H1 (cell line): Measurements from ENCODE around the gene FCMR. TPM values are rescaled to one million over a fixed set of nuclear protein-coding genes. Genes with fewer than 3 reads are reported as not detected.

ENCODE experiments used
- CTCF ChIA-PET: fragments of 300-600 bp; sonication (Branson Sonifier 250); formaldehyde crosslinking; loops from one replicate; lab custom pipeline; 2021; ENCODE audit not compliant: partially characterized antibody; lab: Charles Lee
- POLR2A ChIA-PET: fragments of 300-600 bp; sonication (Branson Sonifier 250); formaldehyde crosslinking; loops from one replicate; lab custom pipeline; 2021; ENCODE audit warnings: inconsistent platforms; ENCODE audit not compliant: partially characterized antibody; lab: Charles Lee
- DNase-seq, 2 experiments: peaks; one replicate each; pipeline versions ENCODE4 v3.0.0 to v3.0.0-alpha.2; 2010 to 2022; ENCODE audit warnings: low spot score in 2 of 2, low read depth in 1 of 2, mixed read lengths in 1 of 2
- FAIRE-seq: peaks from 2 replicates; lab custom pipeline; 2011; peaks lifted over from hg19 to GRCh38; lab: Jason Lieb, UNC
- H2AFZ ChIP-seq: 2 replicates; pipeline ENCODE4 v1.8.1; 2012; ENCODE audit warnings: low read length, inconsistent platforms
- H2AK5ac ChIP-seq: 2 replicates; pipeline ENCODE4 v1.6.1; 2013; ENCODE audit warnings: low read depth, low read length
- H2BK120ac ChIP-seq: replicated peaks from 2 replicates; pipeline ENCODE3; 2013; ENCODE audit warnings: low read depth, low read length, inconsistent platforms
- H2BK12ac ChIP-seq: 2 replicates; pipeline ENCODE4 v1.6.1; 2013; ENCODE audit warnings: low read depth, low read length
- H2BK15ac ChIP-seq: 2 replicates; pipeline ENCODE4 v1.6.1; 2013; ENCODE audit warnings: low read length
- H2BK20ac ChIP-seq: 2 replicates; pipeline ENCODE4 v1.6.1; 2013; ENCODE audit warnings: low read length
- H2BK5ac ChIP-seq: 2 replicates; pipeline ENCODE4 v1.6.1; 2013; ENCODE audit warnings: low read depth, low read length
- H3K14ac ChIP-seq: 2 replicates; pipeline ENCODE4 v1.6.1; 2013; ENCODE audit warnings: inconsistent platforms; ENCODE audit not compliant: insufficient read length
- H3K18ac ChIP-seq: 2 replicates; pipeline ENCODE4 v1.6.1; 2013; ENCODE audit warnings: low read length; ENCODE audit errors: extremely low read depth
- H3K23ac ChIP-seq: 2 replicates; pipeline ENCODE4 v1.6.1; 2013; ENCODE audit warnings: inconsistent platforms; ENCODE audit not compliant: insufficient read length
- H3K23me2 ChIP-seq: 2 replicates; pipeline ENCODE4 v1.6.1; 2013; ENCODE audit warnings: low read depth, low read length
- H3K27ac ChIP-seq: 2 replicates; pipeline ENCODE4 v1.6.1; 2011; ENCODE audit warnings: low read depth, low read length, inconsistent platforms
- H3K27me3 ChIP-seq, 4 experiments: replicated peaks in 1 of 4; 1 replicate in 1 of 4; 2 replicates in 3 of 4; pipeline versions ENCODE4 v1.6.1 to v1.8.1; 2011 to 2013; ENCODE audit warnings: low read length in 3 of 4, mild to moderate bottlenecking in 3 of 4, inconsistent platforms in 2 of 4, mixed read lengths in 2 of 4, moderate library complexity in 1 of 4; ENCODE audit not compliant: control insufficient read depth in 3 of 4, insufficient read depth in 3 of 4; ENCODE audit errors: extremely low read depth in 1 of 4
- H3K36me3 ChIP-seq, 4 experiments: 2 replicates each; pipeline versions ENCODE4 v1.6.1 to v1.8.1; 2011 to 2013; ENCODE audit warnings: mild to moderate bottlenecking in 4 of 4, low read length in 3 of 4, moderate library complexity in 2 of 4, control low read depth in 1 of 4, inconsistent platforms in 1 of 4; ENCODE audit not compliant: insufficient read depth in 4 of 4, control insufficient read depth in 2 of 4
- H3K4ac ChIP-seq: replicated peaks from 2 replicates; pipeline ENCODE3; 2013; ENCODE audit warnings: low read length, low read depth, mixed read lengths, inconsistent platforms; ENCODE audit not compliant: insufficient read length
- H3K4me1 ChIP-seq, 4 experiments: replicated peaks in 1 of 4; 1 replicate in 1 of 4; 2 replicates in 3 of 4; pipeline versions ENCODE4 v1.6.1 to v1.8.1; 2011 to 2013; ENCODE audit warnings: low read length in 3 of 4, inconsistent platforms in 2 of 4, mixed read lengths in 1 of 4; ENCODE audit not compliant: insufficient read depth in 4 of 4, control insufficient read depth in 3 of 4
- H3K4me2 ChIP-seq, 2 experiments: 2 replicates each; pipeline versions ENCODE4 v1.6.1 to v1.8.1; 2011 to 2013; ENCODE audit warnings: low read depth in 2 of 2, low read length in 2 of 2, control low read depth in 1 of 2, inconsistent platforms in 1 of 2, mild to moderate bottlenecking in 1 of 2; ENCODE audit not compliant: insufficient read depth in 1 of 2
- H3K4me3 ChIP-seq, 4 experiments: fragments of 200-600, 300-600 bp in 1 of 4; sonication (generic), shearing (Covaris generic), sonication (Bioruptor Twin) in 1 of 4; 2 replicates each; pipeline versions ENCODE4 v1.5.1 to v1.8.1; 2011 to 2016; ENCODE audit warnings: low read length in 4 of 4, low read depth in 3 of 4, control low read depth in 2 of 4, inconsistent platforms in 2 of 4, mild to moderate bottlenecking in 2 of 4, mixed read lengths in 1 of 4, moderate library complexity in 1 of 4; ENCODE audit not compliant: insufficient read depth in 2 of 4; ENCODE audit errors: extremely low read depth in 1 of 4
- H3K56ac ChIP-seq: replicated peaks from 2 replicates; pipeline ENCODE3; 2013; ENCODE audit warnings: low read depth, mild to moderate bottlenecking, mixed read lengths, low read length, inconsistent platforms; ENCODE audit not compliant: insufficient read length
- H3K79me1 ChIP-seq: 2 replicates; pipeline ENCODE4 v1.6.1; 2013; ENCODE audit warnings: low read depth, low read length, control low read depth
- H3K79me2 ChIP-seq, 2 experiments: 2 replicates each; pipeline versions ENCODE4 v1.6.1 to v1.8.1; 2012 to 2013; ENCODE audit warnings: low read length in 2 of 2, mild to moderate bottlenecking in 2 of 2, inconsistent platforms in 1 of 2; ENCODE audit not compliant: insufficient read depth in 2 of 2, control insufficient read depth in 1 of 2
- H3K9ac ChIP-seq, 4 experiments: replicated peaks in 1 of 4; 1 replicate in 1 of 4; 2 replicates in 3 of 4; pipeline versions ENCODE4 v1.6.1 to v1.8.1; 2011 to 2013; ENCODE audit warnings: low read depth in 3 of 4, low read length in 3 of 4, control low read depth in 2 of 4, mild to moderate bottlenecking in 2 of 4, moderate library complexity in 2 of 4, inconsistent platforms in 1 of 4; ENCODE audit errors: extremely low read depth in 1 of 4
- H3K9me3 ChIP-seq, 2 experiments: 2 replicates each; pipeline versions ENCODE4 v1.6.1 to v1.8.1; 2012 to 2013; ENCODE audit warnings: mild to moderate bottlenecking in 2 of 2, moderate library complexity in 2 of 2, control low read depth in 1 of 2, inconsistent platforms in 1 of 2, low read depth in 1 of 2, low read length in 1 of 2, mixed read lengths in 1 of 2; ENCODE audit not compliant: insufficient read depth in 2 of 2
- H4K20me1 ChIP-seq, 2 experiments: replicated peaks in 1 of 2; 2 replicates each; pipeline versions ENCODE3 to v1.8.1; 2011 to 2013; ENCODE audit warnings: inconsistent platforms in 2 of 2, low read length in 2 of 2, mild to moderate bottlenecking in 1 of 2; ENCODE audit not compliant: insufficient read depth in 2 of 2, control insufficient read depth in 1 of 2
- H4K5ac ChIP-seq: 2 replicates; pipeline ENCODE4 v1.6.1; 2013; ENCODE audit warnings: low read length, low read depth, mixed read lengths, inconsistent platforms; ENCODE audit not compliant: insufficient read length
- H4K8ac ChIP-seq: 2 replicates; pipeline ENCODE4 v1.8.0; 2013; ENCODE audit warnings: mild to moderate bottlenecking, moderate library complexity, low read length, inconsistent platforms; ENCODE audit not compliant: insufficient read depth; ENCODE audit errors: extremely low read depth
- H4K91ac ChIP-seq: replicated peaks from 2 replicates; pipeline ENCODE3; 2013; ENCODE audit warnings: low read length, mixed read lengths, inconsistent platforms; ENCODE audit not compliant: insufficient read length
- BACH1 ChIP-seq: IDR thresholded peaks from 2 replicates; pipeline ENCODE4 v1.6.1; 2012; ENCODE audit warnings: low read length, improper control_type of control experiment
- CBX5 ChIP-seq: fragments of 300-800, 300-1000 bp; sonication (generic); IDR thresholded peaks from 2 replicates; pipeline ENCODE4 v1.7.1; 2016; ENCODE audit warnings: antibody characterized with exemption, low read length, low read depth
- CHD2 ChIP-seq: IDR thresholded peaks from 2 replicates; pipeline ENCODE4 v1.6.1; 2012; ENCODE audit warnings: low read length, improper control_type of control experiment
- CTBP2 ChIP-seq: IDR thresholded peaks from 2 replicates; pipeline ENCODE4 v1.7.0; 2011; ENCODE audit warnings: borderline replicate concordance, mild to moderate bottlenecking, moderate library complexity, mixed read lengths, low read length; ENCODE audit not compliant: insufficient read depth, insufficient read length
- FOSL1 ChIP-seq: IDR thresholded peaks from 2 replicates; pipeline ENCODE4 v1.6.1; 2011; ENCODE audit warnings: mild to moderate bottlenecking, low read depth, low read length, moderate library complexity; ENCODE audit not compliant: insufficient read depth
- KDM1A ChIP-seq: fragments of 200-600, 300-600 bp; sonication (generic); IDR thresholded peaks from 2 replicates; pipeline ENCODE4 v1.7.1; 2016; ENCODE audit warnings: mild to moderate bottlenecking, low read length, borderline replicate concordance
- POLR2A ChIP-seq, 2 experiments: IDR thresholded peaks; 1 replicate in 1 of 2; 2 replicates in 1 of 2; pipeline ENCODE4 v1.6.1; 2011; ENCODE audit warnings: low read depth in 2 of 2, low read length in 2 of 2, mild to moderate bottlenecking in 2 of 2; ENCODE audit errors: control extremely low read depth in 1 of 2
- SUZ12 ChIP-seq: fragments of 200-600 bp; sonication (generic); IDR thresholded peaks from 2 replicates; pipeline ENCODE4 v1.6.1; 2012; ENCODE audit warnings: mild to moderate bottlenecking, inconsistent platforms, low read length, moderate library complexity, mixed read lengths
- TAF1 ChIP-seq: IDR thresholded peaks from 2 replicates; pipeline ENCODE4 v1.6.1; 2011; ENCODE audit warnings: mild to moderate bottlenecking, low read depth, low read length
- ZNF274 ChIP-seq: IDR thresholded peaks from 2 replicates; pipeline ENCODE4 v1.7.0; 2012; ENCODE audit warnings: low read length, borderline replicate concordance; ENCODE audit errors: extremely low read depth
- WGBS, 2 experiments: shearing (Covaris generic) in 1 of 2; methylation state at CpG; one replicate each; pipeline versions ENCODE4 v1.1.6 to v1.1.7; 2013 to 2015; ENCODE audit warnings: low lambda C conversion rate in 2 of 2, mixed read lengths in 2 of 2, inconsistent platforms in 1 of 2, low coverage in 1 of 2, missing lambda C conversion rate in 1 of 2; ENCODE audit not compliant: insufficient replicate concordance in 2 of 2, insufficient coverage in 1 of 2, insufficient read length in 1 of 2; ENCODE audit errors: extremely low coverage in 1 of 2, missing lambda C conversion rate in 1 of 2; 5-methylcytosine and 5-hydroxymethylcytosine counted together
- polyA plus RNA-seq, 7 experiments: library from polyadenylated mRNA; depleted of rRNA in 3 of 7; stranded (reverse) in 5 of 7; unstranded in 2 of 7; fragments of >200 nt in 5 of 7; fragments of 200-250 nt in 2 of 7; gene quantifications; 1 replicate in 5 of 7; 2 replicates in 1 of 7; 4 replicates in 1 of 7; pipeline versions ENCODE4 v1.2.1 to v1.2.3, GENCODE V29; 2011 to 2013; ENCODE audit warnings: missing spikeins in 2 of 7, mixed read lengths in 2 of 7
- total RNA-seq: library from RNA; stranded (reverse); fragmentation: NEBNext Ultra II Directional; extraction: Animal tissue kit (Norgen Biotek cat#: 25700); gene quantifications from 2 replicates; pipeline ENCODE4 v1.2.1, GENCODE V29; 2021
- TF ChIP-seq, protein P1 (sequence below): IDR thresholded peaks from 2 replicates; pipeline ENCODE4 v1.6.1; 2012; ENCODE audit warnings: inconsistent platforms

The FCMR gene
- total and polyA plus RNA-seq, 2 of the 8 experiments (the other 6 are each of a cell fraction or from before 2014, with no cell fraction given): 0.53 TPM; not detected in 1

DNA sequence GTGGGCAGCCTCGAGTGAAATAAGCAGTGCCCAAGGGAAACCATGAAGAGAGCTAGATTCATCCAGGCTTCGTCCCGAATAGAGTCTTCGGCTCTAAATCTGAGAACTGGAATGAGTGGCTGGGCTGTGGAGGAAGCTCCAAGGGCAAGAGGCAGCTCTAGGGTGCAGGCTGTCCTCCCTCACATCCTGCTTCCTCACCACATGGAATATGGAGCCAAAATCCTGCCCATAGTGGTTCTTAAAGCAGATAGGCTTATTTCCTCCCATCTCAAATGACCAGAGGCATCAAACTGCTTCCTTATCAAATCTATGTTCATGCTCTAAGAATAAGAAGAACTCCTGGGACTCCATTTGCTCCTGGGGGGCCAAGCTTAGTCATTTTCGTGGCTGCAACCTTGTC lies 22.0 kb downstream of the FCMR start:
- Histone ChIP-seq H2BK15ac (no peak overlapping the region), H4K20me1 (no peaks in the 10 kb centered on the region), H3K4me3 (no peak overlapping the region), H4K8ac (no peak overlapping the region), H3K9me3 (no peaks in the 10 kb centered on the region), H3K4ac (no peak overlapping the region), H2AFZ (no peak overlapping the region), H2AK5ac (no peak overlapping the region), H4K5ac (no peak overlapping the region), H3K4me1 (no peaks in the 10 kb centered on the region; a peak in 1 of 7 replicates), H3K23me2 (no peaks in the 10 kb centered on the region), H3K79me1 (no peaks in the 10 kb centered on the region), H3K23ac (no peak overlapping the region), H3K4me2 (no peak overlapping the region), H2BK120ac (no peak overlapping the region), H4K91ac (no peak overlapping the region), H3K27me3 (no peaks in the 10 kb centered on the region), H2BK5ac (no peak overlapping the region), H3K79me2 (no peaks in the 10 kb centered on the region), H3K9ac (no peak overlapping the region), H3K27ac (no peak overlapping the region), H3K56ac (no peak overlapping the region), H3K36me3 (no peaks in the 10 kb centered on the region), H3K18ac (no peak overlapping the region), H2BK20ac (no peak overlapping the region), H3K14ac (no peak overlapping the region), H2BK12ac (no peak overlapping the region)
- no peak for TF ChIP-seq FOSL1
- no peak for TF ChIP-seq CTBP2
- TF ChIP-seq KDM1A: no peak
- TF ChIP-seq SUZ12: no peak
- TF ChIP-seq TAF1: no peak
- no peak for TF ChIP-seq CBX5
- no peak for TF ChIP-seq POLR2A (IDR thresholded peaks at IDR 0.05; ENCODE audit: control extremely low read depth in 1 of 2, low read depth in 2 of 2, low read length in 2 of 2)
- TF ChIP-seq CHD2: no peak
- TF ChIP-seq, protein P1, sequence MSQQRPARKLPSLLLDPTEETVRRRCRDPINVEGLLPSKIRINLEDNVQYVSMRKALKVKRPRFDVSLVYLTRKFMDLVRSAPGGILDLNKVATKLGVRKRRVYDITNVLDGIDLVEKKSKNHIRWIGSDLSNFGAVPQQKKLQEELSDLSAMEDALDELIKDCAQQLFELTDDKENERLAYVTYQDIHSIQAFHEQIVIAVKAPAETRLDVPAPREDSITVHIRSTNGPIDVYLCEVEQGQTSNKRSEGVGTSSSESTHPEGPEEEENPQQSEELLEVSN: no peak
- TF ChIP-seq ZNF274: no peak
- TF ChIP-seq BACH1: no peak
- DNase-seq: no peak
- CTCF ChIA-PET: interaction anchor here (0.5 to 7.2 kb wide), 9 partner anchors 8 to 432 kb away, joined by 3 to 52 read pairs (median 6); partner anchors contain the start of gene IL20
- no peak for FAIRE-seq
- WGBS, 2 experiments: 93% methylated on average over 2 of the region's 5 CpGs; no CpG with 5 or more reads in 1 of the 2 experiments
- POLR2A ChIA-PET: interaction anchor here (1.6 kb wide), 1 partner anchor 13 kb away, joined by 4 read pairs; no protein-coding TSS in a partner anchor
